HG03460 (cell line): Measurements from ENCODE around the gene EPHX1.
"Not testable (repeated sequence)": the region's sequence is repeated elsewhere in the genome, so short reads cannot be mapped to it uniquely, and the experiment has no call there.

Source experiments
- ATAC-seq: cut with Tn5 transposase; IDR thresholded peaks from one replicate; pipeline ENCODE4 v1.9.1; 2021; ENCODE audit not compliant: unreplicated experiment

EPHX1 gene

DNA sequence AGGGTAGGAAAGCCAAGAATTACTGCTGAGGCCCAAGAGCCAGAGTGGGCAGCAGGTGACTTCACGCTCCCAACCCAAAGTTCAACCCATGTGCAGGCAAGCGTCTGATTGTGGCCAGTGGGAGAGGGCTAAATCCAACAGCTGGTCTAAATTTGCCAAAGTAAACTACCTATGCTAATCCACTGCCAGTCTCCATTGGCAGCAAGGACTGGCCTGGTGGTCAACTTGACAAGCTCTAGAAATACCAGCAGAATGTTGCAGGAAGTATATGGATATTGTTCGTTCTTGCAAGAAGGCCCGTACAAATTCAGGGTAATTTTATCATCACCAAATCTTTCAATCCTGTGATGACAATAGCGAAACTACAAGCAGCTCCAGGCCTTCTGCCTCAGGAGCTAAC, 70.7 kb downstream of the EPHX1 start:
- ATAC-seq = no peak

DNA sequence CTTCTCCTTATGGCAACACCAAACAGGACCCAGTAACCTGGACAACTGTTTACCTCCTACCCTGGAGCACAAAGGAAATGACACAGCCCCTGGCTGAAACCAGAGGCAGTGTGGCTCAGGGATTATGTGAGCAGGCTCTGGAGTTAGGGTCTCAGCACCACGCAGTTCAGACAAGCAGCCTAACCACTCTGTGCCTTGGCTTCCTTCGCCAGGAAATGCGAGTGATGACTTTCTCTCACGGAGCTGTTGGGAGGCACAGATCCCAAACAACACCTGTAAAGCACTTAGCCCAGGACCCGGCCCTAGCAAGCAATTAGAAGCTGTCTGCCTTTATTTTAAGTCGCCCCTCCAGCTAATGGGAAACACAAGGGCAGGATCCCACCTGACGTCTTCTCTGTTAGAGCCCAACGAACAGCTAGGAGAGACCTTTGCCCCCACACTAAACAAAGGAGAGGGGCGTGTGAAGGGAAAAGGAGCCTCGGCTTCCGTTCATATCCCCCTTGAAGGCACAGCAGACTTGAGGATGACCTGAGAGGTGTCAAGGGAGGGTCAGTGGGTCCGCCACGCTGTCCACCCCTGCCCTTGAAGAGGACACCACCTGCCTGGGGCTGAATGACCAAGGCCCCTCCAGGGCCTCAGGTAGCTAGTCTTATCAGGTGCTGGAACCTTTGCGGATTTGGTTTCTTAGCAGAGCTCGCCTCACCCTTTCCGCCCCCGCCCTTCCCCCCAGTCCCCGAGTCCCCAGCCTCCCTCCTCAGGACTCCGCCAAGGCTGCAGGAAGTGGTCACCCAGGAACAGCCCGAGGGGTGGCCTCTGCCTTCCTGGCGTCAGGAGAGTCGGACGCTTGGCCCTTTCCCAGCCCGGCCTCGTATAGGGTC, 71.4 kb downstream of the EPHX1 start:
- ATAC-seq = peak; percentile 32

DNA sequence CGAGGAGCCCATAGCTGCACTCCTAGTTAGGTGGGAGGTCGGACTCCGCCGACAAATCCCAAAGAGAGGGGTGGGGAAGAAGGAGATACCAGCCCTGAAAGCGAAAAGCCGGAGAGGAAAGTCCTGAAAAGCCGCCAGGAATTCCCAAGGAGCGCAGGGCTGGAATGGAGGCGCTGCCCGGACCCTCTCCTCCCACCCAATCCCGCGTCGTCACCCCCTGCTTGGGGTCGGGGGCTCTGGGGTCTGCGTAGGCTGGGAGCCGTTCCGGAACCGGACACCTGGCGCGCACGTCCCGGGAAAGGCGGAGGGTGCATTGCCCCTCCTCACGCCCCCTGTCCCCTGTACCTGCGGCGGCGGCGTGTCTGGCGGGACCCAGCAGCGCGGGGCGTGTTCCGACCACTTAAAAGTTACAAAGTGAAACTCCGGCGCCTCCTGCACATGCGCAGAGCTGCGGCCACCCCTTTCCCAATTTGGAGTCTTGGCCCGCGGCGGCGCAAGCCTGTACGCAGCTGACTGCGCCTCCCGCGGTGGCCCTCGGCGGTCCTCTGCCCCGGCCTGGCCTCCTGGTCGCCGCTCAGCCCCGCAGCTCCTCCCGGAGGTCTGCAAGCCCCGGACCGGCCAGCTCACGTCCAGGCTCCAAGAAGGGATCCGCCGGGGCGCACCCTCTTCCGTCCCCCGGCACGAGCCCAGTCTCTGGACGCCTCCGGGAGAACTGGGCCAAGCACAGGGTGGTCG, 72.2 kb downstream of the EPHX1 start, which contains the start of gene TMEM63A:
Gene TMEM63A (minus strand): TSS at position 422 of the 735 bp plus-strand sequence. CDS start 4,800 bp downstream, outside the sequence.
- peak; percentile 63 for ATAC-seq

DNA sequence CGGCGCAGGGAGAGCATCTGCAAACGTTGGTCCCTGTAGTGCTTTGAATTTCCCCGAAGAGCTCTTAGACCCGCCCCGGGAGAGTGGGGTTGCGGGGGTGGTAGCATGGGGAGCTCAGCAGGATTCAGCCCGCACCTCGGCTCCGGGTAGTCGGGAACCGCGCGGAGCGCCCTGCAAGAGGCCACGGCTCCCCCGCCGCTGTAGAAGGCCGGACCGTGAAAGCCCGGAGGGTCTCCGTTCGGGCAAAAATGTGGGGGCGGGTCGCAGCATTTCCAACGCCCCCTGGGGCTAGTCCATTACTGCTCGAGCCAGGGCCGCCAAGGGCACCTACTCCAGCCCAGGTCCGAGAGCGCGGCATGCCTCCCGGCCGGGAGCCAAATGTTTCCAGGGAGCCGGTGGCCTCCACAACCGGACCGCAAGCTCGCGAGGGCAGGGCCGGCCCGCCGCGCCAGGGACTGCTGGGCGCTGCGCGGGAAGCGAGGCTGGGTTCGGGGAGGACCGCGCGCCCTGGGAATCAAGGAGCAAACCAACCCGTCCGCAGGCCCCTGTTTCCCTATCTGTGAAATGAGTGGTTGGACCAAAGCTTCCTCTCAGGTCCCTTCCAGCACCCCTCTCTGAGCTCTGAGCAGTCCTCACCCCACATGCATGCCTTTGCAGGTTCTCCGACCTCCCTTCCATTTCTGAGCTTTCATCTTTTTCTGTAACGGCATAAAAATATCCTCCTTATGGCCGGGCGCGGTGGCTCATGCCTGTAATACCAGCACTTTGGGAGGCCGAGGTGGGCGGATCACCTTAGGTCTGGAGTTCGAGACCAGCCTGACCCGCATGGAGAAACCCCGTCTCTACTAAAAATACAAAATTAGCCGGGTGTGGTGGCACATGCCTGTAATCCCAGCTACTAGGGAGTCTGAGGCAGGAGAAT, 73.0 kb downstream of the EPHX1 start:
- peak; percentile 26 for ATAC-seq

DNA sequence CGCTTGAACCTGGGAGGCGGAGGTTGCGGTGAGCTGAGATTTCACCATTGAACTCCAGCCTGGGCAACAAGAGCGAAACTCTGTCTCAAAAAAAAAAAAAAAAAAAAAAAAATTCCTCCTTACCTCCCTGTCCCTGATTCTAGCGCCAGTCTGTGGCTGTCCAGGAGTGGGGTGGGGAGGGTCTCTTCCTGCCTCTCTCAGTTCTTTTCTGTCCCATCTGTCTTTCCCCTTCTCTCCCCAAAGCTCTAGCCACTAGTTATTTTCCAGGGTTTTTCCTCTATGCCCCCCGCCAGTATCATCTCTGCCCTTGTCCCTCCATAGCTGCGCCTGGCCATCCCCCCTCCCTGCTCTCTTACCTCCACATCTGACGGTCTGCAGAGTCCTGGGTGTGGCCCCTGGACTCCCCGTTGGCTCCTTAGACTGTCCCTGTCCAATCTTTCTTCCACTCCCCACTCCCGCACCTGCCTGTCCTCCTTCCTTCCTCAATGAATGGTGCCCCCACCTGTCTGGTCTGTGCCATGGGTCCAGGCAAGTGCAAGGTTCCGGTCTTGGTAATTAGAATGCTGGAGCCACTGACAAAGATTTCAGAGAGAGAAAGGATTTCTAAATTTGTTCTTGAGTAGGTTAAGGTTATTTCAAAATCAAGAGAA, 73.8 kb downstream of the EPHX1 start:
- no peak for ATAC-seq

DNA sequence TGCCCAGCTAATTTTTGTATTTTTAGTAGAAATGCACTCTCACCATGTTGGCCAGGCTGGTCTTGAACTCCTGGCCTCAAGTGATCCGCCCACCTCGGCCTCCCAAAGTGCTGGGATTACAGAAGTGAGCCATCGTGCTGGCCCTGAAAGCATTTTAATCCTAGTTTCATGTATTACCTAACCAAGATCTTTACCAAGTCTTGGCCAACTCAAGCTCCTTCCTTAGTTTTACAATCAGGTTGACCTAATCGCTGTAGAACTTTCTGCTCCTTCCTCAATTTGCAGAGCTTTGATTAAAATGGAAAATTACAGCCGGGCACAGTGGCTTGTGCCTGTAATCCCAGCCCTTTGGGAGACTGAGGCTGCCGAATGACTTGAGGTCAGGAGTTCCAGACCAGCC, 75.4 kb downstream of the EPHX1 start:
- ATAC-seq = no peak

DNA sequence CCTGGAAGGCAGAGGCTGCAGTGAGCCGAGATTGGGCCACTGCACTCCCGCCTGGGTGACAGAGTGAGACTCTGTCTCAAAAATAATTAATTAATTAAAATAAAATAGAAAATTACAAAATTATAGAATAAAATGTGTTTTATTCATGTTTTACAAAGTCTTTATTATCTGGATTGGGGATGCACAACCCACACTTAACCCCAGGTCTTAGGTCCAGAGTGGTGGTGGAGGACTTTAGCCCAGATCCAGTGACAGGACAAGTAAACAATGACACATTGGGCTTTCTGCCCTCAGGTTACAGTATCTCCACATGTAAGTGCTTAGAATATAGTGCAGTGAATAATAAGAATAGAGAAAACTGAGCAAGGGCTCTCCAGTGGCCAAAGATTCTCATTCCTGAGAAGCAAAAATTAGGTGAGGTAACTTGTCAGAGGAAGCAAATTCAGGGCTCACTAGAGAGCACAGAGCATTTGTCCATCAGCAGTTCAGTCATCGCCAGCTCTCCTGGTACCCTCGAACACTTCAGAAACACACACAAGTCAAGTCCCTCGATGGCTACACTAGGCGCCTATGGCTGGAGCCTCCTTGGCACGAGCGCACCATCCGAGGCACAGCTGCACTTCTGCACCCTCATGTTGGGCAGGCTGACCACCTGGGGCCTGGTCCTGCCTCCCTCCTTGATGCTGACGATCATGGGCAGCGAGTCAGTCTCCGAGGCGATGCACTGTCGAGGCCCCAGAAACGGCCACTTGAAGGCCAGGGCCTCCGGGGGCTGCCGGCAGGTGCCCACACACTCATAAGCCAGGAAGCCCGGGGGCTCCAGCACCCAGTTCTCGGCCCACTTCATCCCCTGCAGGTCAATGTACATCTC, 76.5 kb downstream of the EPHX1 start:
- ATAC-seq = no peak

DNA sequence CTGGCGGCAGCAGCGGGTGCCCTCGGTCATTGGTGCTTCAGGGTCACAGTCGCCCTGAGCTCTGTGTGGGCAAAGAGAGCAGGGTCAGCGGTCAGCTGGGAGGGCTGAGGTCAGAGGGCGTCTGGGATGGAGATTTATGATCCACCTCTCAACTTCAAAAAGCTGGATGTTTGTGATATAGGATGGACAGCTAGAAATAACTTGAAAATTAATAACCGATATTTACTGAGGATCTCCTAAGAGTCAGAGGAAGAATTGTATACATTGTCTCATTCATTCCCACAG, 77.0 kb downstream of the EPHX1 start:
- no peak for ATAC-seq

DNA sequence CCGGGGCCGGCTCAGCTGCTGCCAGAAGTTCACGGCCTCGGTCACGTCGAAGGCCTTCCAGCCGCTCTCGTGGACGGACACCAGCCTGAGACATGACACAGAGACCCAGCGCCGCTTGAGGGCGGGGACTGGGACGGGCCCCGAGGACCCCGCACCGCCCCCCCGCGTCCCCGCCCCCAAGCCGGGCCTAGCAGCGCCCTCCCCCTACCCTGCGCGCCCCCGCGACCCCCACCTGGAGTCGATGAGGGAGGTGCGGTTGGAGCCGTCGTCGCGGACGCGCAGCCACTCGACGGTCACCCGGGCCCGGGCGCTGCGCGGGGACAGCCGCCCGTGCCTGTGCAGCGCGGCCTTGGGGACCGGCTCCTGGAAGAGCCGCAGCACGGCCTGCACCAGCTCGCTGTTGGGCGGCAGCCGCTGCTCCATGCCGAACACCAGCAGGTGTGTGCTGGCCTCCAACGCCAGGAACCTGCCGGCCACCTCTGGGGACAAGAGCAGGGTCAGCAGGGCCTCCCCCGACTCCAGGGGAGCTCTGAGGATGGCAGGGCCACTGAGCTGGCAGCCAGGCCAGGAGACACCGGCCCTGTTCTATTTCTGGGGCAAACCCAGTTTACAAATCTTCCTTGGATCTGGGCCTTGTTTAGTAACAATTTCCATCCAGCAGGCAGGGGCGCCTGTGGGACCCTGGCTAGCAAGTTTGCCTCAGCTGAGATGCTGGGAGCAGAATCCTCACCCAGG, 77.8 kb downstream of the EPHX1 start:
- not testable (repeated sequence) for ATAC-seq

DNA sequence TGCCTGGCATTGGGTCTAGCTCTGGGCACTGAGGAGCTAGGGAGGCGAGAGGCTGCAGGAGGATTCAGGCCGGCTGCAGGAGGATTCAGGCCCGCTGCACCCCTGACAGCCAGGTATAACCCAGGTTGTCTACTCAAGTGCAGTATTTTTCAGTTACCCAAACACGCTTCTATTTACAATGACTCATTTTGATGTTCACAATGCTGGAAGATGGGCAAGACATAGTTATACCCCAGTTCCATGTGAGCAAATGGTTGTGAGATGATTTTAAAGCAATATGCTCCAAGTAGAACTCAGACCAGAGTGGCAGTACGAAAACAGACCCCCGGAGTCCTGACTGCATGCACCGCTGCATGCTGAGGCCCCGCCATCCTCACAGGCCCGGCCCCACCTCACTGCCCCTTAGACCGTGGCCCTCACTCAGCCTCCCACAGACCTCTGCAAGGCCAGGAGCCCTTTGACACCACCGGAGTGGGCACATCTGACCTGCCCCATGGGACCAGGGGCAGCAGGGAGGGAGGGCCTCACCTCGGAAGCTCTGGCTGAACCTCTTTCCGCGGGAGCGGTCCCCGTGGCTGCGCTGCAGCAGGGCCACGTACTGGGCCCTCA, 78.5 kb downstream of the EPHX1 start:
- no peak for ATAC-seq

DNA sequence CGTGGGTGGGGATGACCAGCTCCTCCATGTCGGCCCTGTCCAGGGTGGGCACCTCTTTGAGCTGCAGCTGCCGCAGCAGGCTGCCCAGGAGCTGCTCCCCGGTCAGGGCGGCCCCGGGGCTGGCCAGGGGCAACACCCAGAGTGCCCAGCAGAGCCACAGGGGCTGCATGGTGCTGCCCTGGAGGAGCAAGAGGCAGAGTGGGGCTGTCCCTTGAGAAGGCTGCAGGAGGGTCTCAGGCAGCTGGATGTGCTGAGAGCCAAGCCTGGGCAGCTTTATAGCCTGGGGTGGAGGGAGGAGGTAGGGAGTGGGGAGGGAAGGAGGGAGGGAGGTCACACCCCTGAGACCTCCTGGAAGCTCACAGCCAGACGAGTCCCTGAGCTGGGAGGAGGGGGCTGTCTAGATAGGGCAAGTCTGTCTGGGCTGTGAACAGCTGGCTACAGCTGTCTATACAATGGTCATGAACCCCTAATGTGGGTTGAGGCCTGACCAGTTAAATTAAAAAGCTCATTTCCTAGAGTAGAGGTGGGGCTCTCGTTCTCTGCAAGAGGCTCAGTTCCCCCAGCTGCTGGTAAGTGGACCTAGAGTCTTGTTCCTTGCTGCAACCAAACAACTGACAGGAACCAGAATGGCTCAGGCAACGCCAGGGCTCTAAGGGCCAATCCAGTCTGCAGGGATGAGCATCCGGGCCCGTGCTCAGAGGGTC, 79.1 kb downstream of the EPHX1 start, which contains the start of gene LEFTY1:
Gene LEFTY1 (minus strand): TSS at position 249 of the 704 bp plus-strand sequence. CDS start 80 bp downstream, at position 169.
- ATAC-seq = no peak

DNA sequence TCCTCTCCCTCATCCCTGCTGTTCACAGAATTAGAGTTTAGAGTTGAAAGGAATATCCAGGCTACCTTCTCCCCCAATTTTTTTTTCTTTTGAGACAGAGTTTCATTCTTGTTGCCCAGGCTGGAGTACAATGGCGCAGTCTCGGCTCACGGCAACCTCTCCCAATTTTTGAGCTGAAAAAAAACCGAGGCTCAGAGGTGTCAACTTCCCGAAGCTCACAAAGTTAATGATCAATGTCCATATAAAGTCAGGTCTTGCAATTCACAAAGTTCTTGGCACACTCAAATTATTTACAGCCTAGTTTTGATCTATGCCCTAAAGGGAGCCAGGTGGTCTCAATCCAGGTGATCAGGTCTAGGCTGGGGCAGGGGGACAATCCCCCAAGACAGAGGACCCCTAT, 79.8 kb downstream of the EPHX1 start:
- ATAC-seq = no peak

DNA sequence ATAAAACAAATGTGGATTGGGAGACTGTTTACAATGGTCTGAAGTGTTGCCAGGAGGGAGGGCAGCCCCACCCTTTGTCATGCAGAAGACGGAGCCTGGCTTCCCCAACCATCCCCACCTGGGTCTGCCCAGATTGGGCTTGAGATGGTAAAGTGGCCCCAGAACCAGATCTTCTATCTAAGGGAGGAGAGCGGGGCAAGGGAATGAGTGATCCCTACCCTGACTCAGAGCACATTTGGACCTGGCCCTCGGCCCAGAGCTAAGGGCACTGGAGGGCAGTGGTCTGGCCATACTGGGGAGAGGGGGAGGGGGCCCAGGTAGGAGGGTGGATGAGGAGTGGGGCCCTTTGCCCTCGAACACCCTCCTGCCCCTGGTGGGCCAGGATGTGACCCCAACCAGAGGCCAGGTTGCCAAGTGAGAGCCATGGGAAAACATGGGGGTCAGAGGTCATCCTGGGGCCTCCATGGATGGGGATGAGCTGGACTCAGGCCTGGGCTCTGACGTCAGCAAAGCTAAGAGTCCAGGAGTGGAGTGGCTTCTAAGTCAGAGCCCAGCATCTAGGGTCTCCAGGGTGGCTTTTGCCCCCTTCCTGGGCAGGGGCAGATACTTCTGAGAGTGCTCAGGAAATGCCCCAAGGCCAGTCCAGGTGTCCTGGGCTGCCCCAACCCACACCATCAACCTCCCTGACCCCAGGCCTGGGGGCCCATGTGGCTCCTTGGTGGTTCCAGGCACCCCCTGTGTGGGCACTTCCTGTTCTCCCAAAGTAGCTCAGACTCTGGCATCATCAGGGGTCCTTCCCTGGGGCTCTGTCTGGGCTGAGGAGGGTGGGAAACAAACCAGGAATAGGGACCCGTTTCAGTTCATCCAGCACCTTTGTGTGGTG, 80.7 kb downstream of the EPHX1 start:
- no peak for ATAC-seq

DNA sequence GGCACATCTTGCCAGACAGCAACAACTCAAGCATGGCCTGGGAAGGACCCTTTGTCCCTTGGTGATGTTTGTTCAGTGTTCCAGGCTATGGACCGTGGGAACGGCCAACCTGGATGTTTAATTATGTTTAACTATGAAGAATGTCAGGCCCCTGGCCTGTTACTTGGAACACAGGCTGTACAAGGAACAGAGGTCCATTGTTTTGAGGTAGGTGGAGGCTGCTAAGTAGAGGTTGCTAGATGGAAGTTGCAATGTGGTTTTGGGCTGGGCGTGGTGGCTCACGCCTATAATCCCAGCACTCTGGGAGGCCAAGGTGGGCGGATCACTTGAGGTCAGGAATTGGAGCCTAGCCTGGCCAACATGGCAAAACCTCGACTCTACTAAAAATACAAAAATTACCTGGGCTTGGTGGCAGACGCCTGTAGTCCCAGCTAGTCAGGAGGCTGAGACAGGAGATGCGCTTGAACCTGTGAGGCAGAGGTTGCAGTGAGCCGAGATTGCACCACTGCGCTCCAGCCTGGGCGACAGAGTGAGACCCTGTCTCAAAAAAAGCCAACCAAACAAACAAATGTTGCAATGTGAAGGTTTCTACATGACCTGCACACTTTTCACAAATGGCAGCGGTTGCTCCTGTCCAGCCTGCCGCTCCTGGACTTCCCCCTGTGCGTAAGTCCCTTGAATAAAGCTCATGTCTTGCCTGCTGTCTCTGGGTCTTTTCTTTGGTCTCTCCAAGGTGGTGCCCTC, 81.5 kb downstream of the EPHX1 start:
- ATAC-seq = no peak

DNA sequence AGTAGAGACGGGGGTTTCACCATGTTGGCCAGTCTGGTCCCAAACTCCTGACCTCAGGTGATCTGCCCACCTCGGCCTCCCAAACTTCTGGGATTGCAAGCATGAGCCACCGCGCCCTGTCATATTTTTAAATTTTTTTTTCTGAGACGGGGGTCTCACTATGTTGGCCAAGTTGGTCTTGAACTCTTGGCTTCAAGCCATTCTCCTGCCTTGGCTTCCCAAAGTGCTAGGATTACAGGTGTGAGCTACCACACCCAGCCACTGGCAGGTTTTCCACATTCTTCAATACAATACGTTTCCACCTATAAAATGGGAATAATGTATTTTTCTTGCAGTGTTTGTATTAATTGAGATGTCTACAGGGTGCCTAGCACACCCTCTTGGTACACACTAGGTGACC, 82.4 kb downstream of the EPHX1 start:
- no peak for ATAC-seq
